Neural cell (in vitro differentiated cells): Measurements from ENCODE around the gene TM7SF2. TPM values are rescaled to one million over a fixed set of nuclear protein-coding genes. Genes with fewer than 3 reads are reported as not detected.

Experiments used
- H2AFZ ChIP-seq: fragments of 200-600, 300-800 bp; sonication (generic), shearing (Covaris generic); 2 replicates; pipeline ENCODE4 v1.6.0; 2014; ENCODE audit warnings: low read depth, mild to moderate bottlenecking, antibody characterized with exemption, low read length, moderate library complexity
- H3F3A ChIP-seq: fragments of 200-600 bp; shearing (Covaris generic); 2 replicates; pipeline ENCODE4 v1.6.1; 2016; ENCODE audit warnings: mild to moderate bottlenecking, moderate library complexity, mixed read lengths, antibody characterized with exemption, low read length; ENCODE audit not compliant: insufficient read depth, poor library complexity, severe bottlenecking
- H3K27ac ChIP-seq: fragments of 200-600, 300-800 bp; sonication (generic), shearing (Covaris generic); 2 replicates; pipeline ENCODE4 v1.5.1; 2014; ENCODE audit warnings: mild to moderate bottlenecking, low read length, moderate library complexity
- H3K27me3 ChIP-seq: fragments of 300-800, 200-600 bp; sonication (generic), shearing (Covaris generic); 2 replicates; pipeline ENCODE4 v1.6.0; 2014; ENCODE audit warnings: mild to moderate bottlenecking, low read depth, low read length, moderate library complexity; ENCODE audit not compliant: insufficient read depth
- H3K36me3 ChIP-seq: fragments of 300-800, 200-600 bp; sonication (generic), shearing (Covaris generic); 2 replicates; pipeline ENCODE4 v1.5.1; 2014; ENCODE audit warnings: mild to moderate bottlenecking, antibody characterized with exemption, low read length, moderate library complexity; ENCODE audit not compliant: insufficient read depth
- H3K4me2 ChIP-seq: fragments of 300-800, 200-600 bp; sonication (generic), shearing (Covaris generic); 2 replicates; pipeline ENCODE4 v1.6.0; 2014; ENCODE audit warnings: mild to moderate bottlenecking, low read length
- H3K4me3 ChIP-seq: fragments of 300-800, 200-600 bp; sonication (generic), shearing (Covaris generic); 2 replicates; pipeline ENCODE4 v1.5.1; 2014; ENCODE audit warnings: mild to moderate bottlenecking, low read length, moderate library complexity
- H3K79me2 ChIP-seq: fragments of 200-600 bp; shearing (Covaris generic); replicated peaks from 2 replicates; pipeline ENCODE4 v1.6.0; 2014; ENCODE audit warnings: mild to moderate bottlenecking, low read length, moderate library complexity; ENCODE audit not compliant: insufficient read depth
- H3K9ac ChIP-seq: fragments of 300-800, 200-600 bp; sonication (generic), shearing (Covaris generic); 2 replicates; pipeline ENCODE4 v1.6.1; 2016; ENCODE audit warnings: mild to moderate bottlenecking, low read length, mixed read lengths
- H3K9me2 ChIP-seq: fragments of 200-600 bp; shearing (Covaris generic); 2 replicates; pipeline ENCODE4 v1.6.1; 2016; ENCODE audit warnings: mild to moderate bottlenecking, low read length, mixed read lengths; ENCODE audit not compliant: insufficient read depth
- H3K9me3 ChIP-seq: fragments of 200-600, 300-800 bp; sonication (generic), shearing (Covaris generic); 2 replicates; pipeline ENCODE4 v1.6.1; 2016; ENCODE audit warnings: mild to moderate bottlenecking, mixed run types, low read length, moderate library complexity, mixed read lengths
- H4K20me1 ChIP-seq: fragments of 200-600 bp; shearing (Covaris generic); 2 replicates; pipeline ENCODE4 v1.6.1; 2016; ENCODE audit warnings: mild to moderate bottlenecking, mixed run types; ENCODE audit not compliant: insufficient read depth
- CTCF ChIP-seq: fragments of 450-650 bp; IDR thresholded peaks from 2 replicates; pipeline ENCODE4 v1.5.1; 2014; ENCODE audit warnings: antibody characterized with exemption, mild to moderate bottlenecking, moderate library complexity; ENCODE audit not compliant: poor library complexity, severe bottlenecking
- EP300 ChIP-seq: fragments of 450-650 bp; conservative IDR thresholded peaks from 2 replicates; pipeline ENCODE4 v1.6.1; 2014; ENCODE audit warnings: antibody characterized with exemption, mild to moderate bottlenecking, moderate library complexity; ENCODE audit not compliant: poor library complexity, severe bottlenecking
- EZH2 ChIP-seq: fragments of 200-600, 300-800 bp; shearing (Covaris generic), sonication (generic); IDR thresholded peaks from 2 replicates; pipeline ENCODE4 v1.6.1; 2014; ENCODE audit warnings: antibody characterized with exemption, low read length, borderline replicate concordance, mild to moderate bottlenecking; ENCODE audit not compliant: insufficient read depth, poor library complexity, severe bottlenecking
- MXI1 ChIP-seq: fragments of 450-650 bp; conservative IDR thresholded peaks from 2 replicates; pipeline ENCODE4 v1.6.1; 2014; ENCODE audit warnings: antibody characterized with exemption, mild to moderate bottlenecking; ENCODE audit not compliant: poor library complexity, severe bottlenecking
- POLR2AphosphoS5 ChIP-seq: IDR thresholded peaks from 2 replicates; pipeline ENCODE4 v1.6.1; 2012
- RAD21 ChIP-seq: fragments of 450-650 bp; conservative IDR thresholded peaks from 2 replicates; pipeline ENCODE4 v1.6.1; 2014; ENCODE audit warnings: antibody characterized with exemption, mild to moderate bottlenecking, moderate library complexity
- SMC3 ChIP-seq: fragments of 450-650 bp; conservative IDR thresholded peaks from 2 replicates; pipeline ENCODE4 v1.6.1; 2014; ENCODE audit warnings: antibody characterized with exemption, mild to moderate bottlenecking, moderate library complexity; ENCODE audit not compliant: poor library complexity
- TAF1 ChIP-seq: IDR thresholded peaks from 2 replicates; pipeline ENCODE4 v1.6.1; 2012; ENCODE audit warnings: low read depth
- polyA plus RNA-seq: library from polyadenylated mRNA; depleted of rRNA; stranded (reverse); fragments of >200 nt; gene quantifications from 2 replicates; pipeline ENCODE4 v1.2.3, GENCODE V29; 2014
- TF ChIP-seq, protein P1 (sequence below): IDR thresholded peaks from 2 replicates; pipeline ENCODE4 v1.6.1; 2012; ENCODE audit warnings: borderline replicate concordance

TM7SF2 gene
- polyA plus RNA-seq, 1 donor from 2014 or later: 78.4 TPM

- Histone ChIP-seq H3K9me3 (no peaks in the 10 kb centered on the region), H3K4me2 (peak overlapping the region; percentile 82), H3K27me3 (no peaks in the 10 kb centered on the region), H3K27ac (peak overlapping the region; percentile 71), H3K4me3 (peak overlapping the region; percentile 97), H3K79me2 (peaks cover 36% of the 10 kb centered on the region), H3K36me3 (peaks cover 10% of the 10 kb centered on the region), H3K9me2 (no peaks in the 10 kb centered on the region), H3K9ac (peak overlapping the region; percentile 79), H2AFZ (no peak overlapping the region), H4K20me1 (no peaks in the 10 kb centered on the region), H3F3A (no peaks in the 10 kb centered on the region)
- TF ChIP-seq MXI1 (no peak), EZH2 (no peak), EP300 (no peak), POLR2AphosphoS5 (no peak), TAF1 (no peak), CTCF (no peak), RAD21 (no peak), SMC3 (no peak)
- TF ChIP-seq, protein P1, sequence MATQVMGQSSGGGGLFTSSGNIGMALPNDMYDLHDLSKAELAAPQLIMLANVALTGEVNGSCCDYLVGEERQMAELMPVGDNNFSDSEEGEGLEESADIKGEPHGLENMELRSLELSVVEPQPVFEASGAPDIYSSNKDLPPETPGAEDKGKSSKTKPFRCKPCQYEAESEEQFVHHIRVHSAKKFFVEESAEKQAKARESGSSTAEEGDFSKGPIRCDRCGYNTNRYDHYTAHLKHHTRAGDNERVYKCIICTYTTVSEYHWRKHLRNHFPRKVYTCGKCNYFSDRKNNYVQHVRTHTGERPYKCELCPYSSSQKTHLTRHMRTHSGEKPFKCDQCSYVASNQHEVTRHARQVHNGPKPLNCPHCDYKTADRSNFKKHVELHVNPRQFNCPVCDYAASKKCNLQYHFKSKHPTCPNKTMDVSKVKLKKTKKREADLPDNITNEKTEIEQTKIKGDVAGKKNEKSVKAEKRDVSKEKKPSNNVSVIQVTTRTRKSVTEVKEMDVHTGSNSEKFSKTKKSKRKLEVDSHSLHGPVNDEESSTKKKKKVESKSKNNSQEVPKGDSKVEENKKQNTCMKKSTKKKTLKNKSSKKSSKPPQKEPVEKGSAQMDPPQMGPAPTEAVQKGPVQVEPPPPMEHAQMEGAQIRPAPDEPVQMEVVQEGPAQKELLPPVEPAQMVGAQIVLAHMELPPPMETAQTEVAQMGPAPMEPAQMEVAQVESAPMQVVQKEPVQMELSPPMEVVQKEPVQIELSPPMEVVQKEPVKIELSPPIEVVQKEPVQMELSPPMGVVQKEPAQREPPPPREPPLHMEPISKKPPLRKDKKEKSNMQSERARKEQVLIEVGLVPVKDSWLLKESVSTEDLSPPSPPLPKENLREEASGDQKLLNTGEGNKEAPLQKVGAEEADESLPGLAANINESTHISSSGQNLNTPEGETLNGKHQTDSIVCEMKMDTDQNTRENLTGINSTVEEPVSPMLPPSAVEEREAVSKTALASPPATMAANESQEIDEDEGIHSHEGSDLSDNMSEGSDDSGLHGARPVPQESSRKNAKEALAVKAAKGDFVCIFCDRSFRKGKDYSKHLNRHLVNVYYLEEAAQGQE: no peak
These were observed 4.9 kb downstream of the TM7SF2 start for GRCh38 chr11:65116370-65117205.

- Histone ChIP-seq H3F3A (no peaks in the 10 kb centered on the region), H3K36me3 (peaks cover 10% of the 10 kb centered on the region), H3K4me2 (peak within 1 kb of the TSS; percentile 82), H3K27ac (peak within 1 kb of the TSS; percentile 71), H3K4me3 (peak within 1 kb of the TSS; percentile 97), H2AFZ (no peak within 1 kb of the TSS), H3K9me3 (no peaks in the 10 kb centered on the region), H3K9me2 (no peaks in the 10 kb centered on the region), H3K9ac (peak within 1 kb of the TSS; percentile 79), H3K79me2 (peaks cover 36% of the 10 kb centered on the region), H3K27me3 (no peaks in the 10 kb centered on the region), H4K20me1 (no peaks in the 10 kb centered on the region)
- TF ChIP-seq EZH2 (no peak), RAD21 (peak; percentile 87), CTCF (peak; percentile 99), SMC3 (peak; percentile 78), MXI1 (peak; percentile 98), POLR2AphosphoS5 (peak; percentile 82), EP300 (peak; percentile 41), TAF1 (no peak)
- TF ChIP-seq, protein P1: peak; percentile 21
These were observed 5.8 kb downstream of the TM7SF2 start, which contains the start of gene ZNHIT2 for GRCh38 chr11:65117206-65118096. Gene ZNHIT2 (minus strand): TSS chr11:65117701. CDS start chr11:65117653, 48 bp downstream.
